ENCODE results near the gene CFAP119.

The CFAP119 gene

GRCh38 chr16:30760577-30761426 lies 1.1 kb downstream of the CFAP119 start:
- no peak for DNase-seq

- DNase-seq: no peak
Observed at GRCh38 chr16:30760001-30760559, 1.8 kb downstream of the CFAP119 start.

GRCh38 chr16:30758988-30759491 lies 2.8 kb downstream of the CFAP119 start:
- no peak for DNase-seq

GRCh38 chr16:30757316-30757715 lies 4.5 kb downstream of the CFAP119 start:
- DNase-seq: no peak

GRCh38 chr16:30756781-30757100 lies 5.1 kb downstream of the CFAP119 start:
- no peak for DNase-seq

GRCh38 chr16:30755955-30756780 lies 5.7 kb downstream of the CFAP119 start:
- DNase-seq: no peak

GRCh38 chr16:30753596-30753995 lies 8.3 kb downstream of the CFAP119 start:
- no peak for DNase-seq

- no peak for DNase-seq
Observed at GRCh38 chr16:30750876-30751465, 10.9 kb downstream of the CFAP119 start.

GRCh38 chr16:30750201-30750600 lies 11.7 kb downstream of the CFAP119 start:
- no peak for DNase-seq

- DNase-seq: no peak
Observed at GRCh38 chr16:30748634-30749445, 13.0 kb downstream of the CFAP119 start.

GRCh38 chr16:30747799-30748633 lies 13.8 kb downstream of the CFAP119 start, which contains the start of gene PHKG2:
Gene PHKG2, plus strand, starts transcription at chr16:30748425. Its CDS starts 396 bp downstream, at chr16:30748821.
- DNase-seq: peak; percentile 97

GRCh38 chr16:30747331-30747730 lies 14.5 kb downstream of the CFAP119 start:
- DNase-seq: no peak

GRCh38 chr16:30746638-30747175 lies 15.2 kb downstream of the CFAP119 start:
- DNase-seq: no peak

GRCh38 chr16:30745082-30745481 lies 16.8 kb downstream of the CFAP119 start:
- DNase-seq: no peak

GRCh38 chr16:30744183-30744582 lies 17.7 kb downstream of the CFAP119 start:
- DNase-seq: no peak

GRCh38 chr16:30743716-30744115 lies 18.1 kb downstream of the CFAP119 start:
- no peak for DNase-seq

- DNase-seq: no peak
Observed at GRCh38 chr16:30741461-30741914, 20.4 kb downstream of the CFAP119 start.

GRCh38 chr16:30740364-30741251 lies 21.3 kb downstream of the CFAP119 start:
- DNase-seq: no peak

All from NCI-H1105 treated with DMSO at 0.1 percent for 48 hours (cell line).